ENCODE measurements around the gene GRSF1. TPM values are rescaled to one million over a fixed set of nuclear protein-coding genes. Genes with fewer than 3 reads are reported as not detected.
"Not testable (repeated sequence)": the region's sequence is repeated elsewhere in the genome, so short reads cannot be mapped to it uniquely, and the experiment has no call there.

The GRSF1 gene
- total RNA-seq, 1 donor from 2014 or later: 82.5 TPM

- Mint-ChIP-seq H3K4me1 (ENCODE audit: unreplicated experiment) (peaks cover 10% of the 10 kb centered on the region), H3K36me3 (ENCODE audit: unreplicated experiment) (no peaks in the 10 kb centered on the region), H3K27ac (ENCODE audit: unreplicated experiment) (no peak overlapping the region), H3K27me3 (ENCODE audit: unreplicated experiment) (no peaks in the 10 kb centered on the region), H3K9me3 (ENCODE audit: unreplicated experiment) (no peaks in the 10 kb centered on the region), H3K4me3 (ENCODE audit: unreplicated experiment) (no peak overlapping the region)
- TF ChIP-seq CTCF (IDR thresholded peaks at IDR 0.05): no peak
- DNase-seq (ENCODE audit: extremely low spot score, unreplicated experiment): no peak
Measured at GRCh38 chr4:70841951-70842350, 2.3 kb upstream of the GRSF1 start.

GRCh38 chr4:70841211-70841610 is 1.5 kb upstream of the GRSF1 start:
- no peak for DNase-seq (ENCODE audit: extremely low spot score, unreplicated experiment)
- Mint-ChIP-seq H3K9me3 (ENCODE audit: unreplicated experiment) (no peaks in the 10 kb centered on the region), H3K36me3 (ENCODE audit: unreplicated experiment) (no peaks in the 10 kb centered on the region), H3K27ac (ENCODE audit: unreplicated experiment) (no peak overlapping the region), H3K4me1 (ENCODE audit: unreplicated experiment) (peaks cover 15% of the 10 kb centered on the region), H3K27me3 (ENCODE audit: unreplicated experiment) (no peaks in the 10 kb centered on the region), H3K4me3 (ENCODE audit: unreplicated experiment) (no peak overlapping the region)
- TF ChIP-seq CTCF (IDR thresholded peaks at IDR 0.05): no peak

GRCh38 chr4:70840631-70841030 is 941 bp upstream of the GRSF1 start:
- H3K27ac Mint-ChIP-seq (ENCODE audit: unreplicated experiment); H3K27me3 Mint-ChIP-seq (ENCODE audit: unreplicated experiment); H3K36me3 Mint-ChIP-seq (ENCODE audit: unreplicated experiment); H3K9me3 Mint-ChIP-seq (ENCODE audit: unreplicated experiment); DNase-seq (ENCODE audit: extremely low spot score, unreplicated experiment); H3K4me3 Mint-ChIP-seq (ENCODE audit: unreplicated experiment): not testable (repeated sequence)
- H3K4me1 Mint-ChIP-seq (ENCODE audit: unreplicated experiment): peaks cover 15% of the 10 kb centered on the region

GRCh38 chr4:70840137-70840536 is 447 bp upstream of the GRSF1 start:
- not testable (repeated sequence) for DNase-seq (ENCODE audit: extremely low spot score, unreplicated experiment); H3K9me3 Mint-ChIP-seq (ENCODE audit: unreplicated experiment); H3K27ac Mint-ChIP-seq (ENCODE audit: unreplicated experiment); H3K36me3 Mint-ChIP-seq (ENCODE audit: unreplicated experiment); H3K27me3 Mint-ChIP-seq (ENCODE audit: unreplicated experiment)
- peaks cover 15% of the 10 kb centered on the region for H3K4me1 Mint-ChIP-seq (ENCODE audit: unreplicated experiment)
- H3K4me3 Mint-ChIP-seq (ENCODE audit: unreplicated experiment): peak overlapping the region; percentile 40

- peak overlapping the region; percentile 96 for H3K4me3 Mint-ChIP-seq (ENCODE audit: unreplicated experiment)
Measured at GRCh38 chr4:70838666-70839588, 763 bp downstream of the GRSF1 start.

More at GRCh38 chr4:70838666-70839588, 763 bp downstream of the GRSF1 start:
- H3K27me3 Mint-ChIP-seq (ENCODE audit: unreplicated experiment): no peaks in the 10 kb centered on the region
- no peak for TF ChIP-seq CTCF (IDR thresholded peaks at IDR 0.05)
- H3K4me1 Mint-ChIP-seq (ENCODE audit: unreplicated experiment): peaks cover 15% of the 10 kb centered on the region
- no peaks in the 10 kb centered on the region for H3K9me3 Mint-ChIP-seq (ENCODE audit: unreplicated experiment)
- H3K27ac Mint-ChIP-seq (ENCODE audit: unreplicated experiment): peak overlapping the region; percentile 89
- DNase-seq (ENCODE audit: extremely low spot score, unreplicated experiment): peak; percentile 86
- H3K36me3 Mint-ChIP-seq (ENCODE audit: unreplicated experiment): peaks cover 3% of the 10 kb centered on the region
